Left ventricle myocardium inferior (tissue), 1 donor: ENCODE measurements around the gene FARP2. TPM values are rescaled to one million over a fixed set of nuclear protein-coding genes. Genes with fewer than 3 reads are reported as not detected.
"Not testable (repeated sequence)": the region's sequence is repeated elsewhere in the genome, so short reads cannot be mapped to it uniquely, and the experiment has no call there.

Source experiments
- DNase-seq: peaks from one replicate; pipeline ENCODE4 v3.0.0-alpha.2; 2020
- H3K27ac ChIP-seq: fragments of 200-600 bp; replicated peaks from 2 replicates; pipeline ENCODE4 v1.8.0; 2021
- H3K27me3 ChIP-seq: fragments of 200-600 bp; 2 replicates; pipeline ENCODE4 v1.8.0; 2021; ENCODE audit warnings: low read depth
- H3K36me3 ChIP-seq: fragments of 200-600 bp; 2 replicates; pipeline ENCODE4 v1.8.0; 2021
- H3K4me1 ChIP-seq: fragments of 200-600 bp; 2 replicates; pipeline ENCODE4 v1.8.0; 2021
- H3K4me3 ChIP-seq: fragments of 200-600 bp; 2 replicates; pipeline ENCODE4 v1.8.0; 2021; ENCODE audit warnings: mild to moderate bottlenecking, moderate library complexity
- H3K9me3 ChIP-seq: fragments of 200-600 bp; replicated peaks from 2 replicates; pipeline ENCODE4 v1.8.0; 2021
- CTCF ChIP-seq: fragments of 200-600 bp; IDR thresholded peaks from 2 replicates; pipeline ENCODE4 v1.8.0; 2021; ENCODE audit warnings: antibody characterized with exemption, mild to moderate bottlenecking, borderline replicate concordance
- intact Hi-C: fragments of 100-400 bp; cut with micrococcal nuclease; formaldehyde crosslinking; loops from one replicate; pipeline ENCODE4 v1.11.0; 2022
- total RNA-seq: library from RNA; stranded (reverse); fragmentation: NEBNext Ultra II Directional; extraction: Animal tissue kit (Norgen Biotek cat#: 25700); gene quantifications from one replicate; pipeline ENCODE4 v1.2.1, GENCODE V29; 2021
- donor health status: DM: no; HTN: yes; CAD: no; lungs with severe emphysema.

FARP2 gene
- total RNA-seq, 1 donor from 2014 or later: 16.5 TPM

DNA sequence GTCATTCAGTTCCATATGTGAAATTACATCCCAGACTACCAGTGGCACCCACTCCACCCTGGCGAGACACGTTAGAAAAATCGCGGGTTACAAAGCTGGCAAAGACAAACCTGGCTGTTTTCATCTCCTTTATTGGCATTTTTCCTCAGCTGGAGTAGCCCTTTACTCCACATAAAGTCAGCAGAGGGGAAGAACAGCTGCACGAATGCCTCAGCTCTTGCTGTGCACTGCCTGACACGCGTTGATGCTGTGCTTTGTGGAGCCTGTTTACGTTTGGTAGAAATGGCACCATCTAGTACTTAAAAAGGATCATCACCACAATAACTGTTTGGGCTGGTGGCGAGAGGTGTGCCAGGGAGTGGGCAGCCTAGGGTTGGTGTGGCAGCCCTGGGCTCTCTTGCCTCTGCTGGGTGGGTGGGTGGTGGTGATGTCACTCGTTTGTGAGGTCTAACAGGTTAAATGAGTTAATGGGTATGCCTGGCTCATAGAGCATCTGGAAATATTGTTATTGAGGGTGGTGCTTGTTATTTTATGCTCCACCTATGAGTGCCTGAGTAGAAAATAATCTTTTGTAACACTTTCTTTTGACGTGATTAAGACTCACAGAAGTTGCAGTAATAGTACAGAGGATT lies 16.4 kb downstream of the FARP2 start:
- TF ChIP-seq CTCF: no peak
- peaks cover 30% of the 10 kb centered on the region for H3K36me3 ChIP-seq
- no peak overlapping the region for H3K27ac ChIP-seq
- H3K9me3 ChIP-seq: no peaks in the 10 kb centered on the region
- H3K4me1 ChIP-seq: peaks cover 7% of the 10 kb centered on the region
- no peaks in the 10 kb centered on the region for H3K27me3 ChIP-seq
- intact Hi-C loops: no loop called here
- H3K4me3 ChIP-seq: no peak overlapping the region
- DNase-seq: no peak

DNA sequence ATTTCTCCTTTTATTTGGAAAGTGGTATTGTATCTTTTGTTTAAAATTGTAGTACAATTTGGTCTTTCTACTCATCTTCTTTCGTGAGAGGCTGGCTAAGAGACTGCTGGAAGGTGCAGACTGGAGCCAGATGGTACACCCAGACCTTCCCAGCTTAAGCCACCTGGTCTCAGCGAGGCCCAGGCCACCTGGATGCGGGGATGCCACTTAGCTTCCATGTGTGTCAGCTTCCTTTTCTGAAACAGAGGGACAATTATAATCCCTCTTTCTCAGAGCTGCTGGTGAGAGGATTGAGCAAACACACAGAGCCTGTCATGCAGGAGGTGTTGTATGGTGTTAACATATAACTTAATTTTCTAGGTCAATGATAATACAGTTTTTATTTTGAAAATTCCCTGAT lies 17.4 kb downstream of the FARP2 start:
- intact Hi-C loops: no loop called here

DNA sequence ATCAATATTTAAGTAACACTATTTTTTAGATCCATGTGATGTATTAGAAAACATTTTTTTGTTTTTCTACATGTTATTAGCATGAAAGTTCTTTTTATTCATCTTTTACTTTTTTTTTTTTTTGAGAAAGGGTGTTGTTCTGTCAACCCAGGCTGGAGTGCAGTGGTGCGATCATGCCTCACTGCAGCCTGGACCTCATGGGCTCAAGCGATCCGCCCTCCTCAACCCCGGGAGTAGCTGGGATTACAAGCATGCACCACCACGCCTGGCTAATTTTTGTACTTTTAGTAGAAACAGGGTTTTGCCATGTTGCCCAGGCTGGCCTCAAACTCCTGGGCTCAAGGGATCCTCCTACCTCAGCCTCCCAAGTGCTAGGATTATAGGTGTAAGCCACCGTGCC lies 17.8 kb downstream of the FARP2 start:
- H3K36me3 ChIP-seq: peaks cover 30% of the 10 kb centered on the region

More for the DNA sequence above, 17.4 kb downstream of the FARP2 start:
- no peak overlapping the region for H3K4me3 ChIP-seq
- H3K4me1 ChIP-seq: peaks cover 10% of the 10 kb centered on the region
- H3K36me3 ChIP-seq: peaks cover 30% of the 10 kb centered on the region
- DNase-seq: no peak
- TF ChIP-seq CTCF: no peak
- H3K27me3 ChIP-seq: no peaks in the 10 kb centered on the region
- H3K9me3 ChIP-seq: no peaks in the 10 kb centered on the region
- H3K27ac ChIP-seq: no peak overlapping the region

GRCh38 chr2:241375300-241375699 lies 19.2 kb downstream of the FARP2 start:
- H3K27ac ChIP-seq: no peak overlapping the region
- DNase-seq: no peak
- no peaks in the 10 kb centered on the region for H3K9me3 ChIP-seq

More for the DNA sequence above, 17.8 kb downstream of the FARP2 start:
- H3K4me3 ChIP-seq, DNase-seq, H3K9me3 ChIP-seq, H3K27ac ChIP-seq, H3K27me3 ChIP-seq, intact Hi-C loops: not testable (repeated sequence)
- peaks cover 14% of the 10 kb centered on the region for H3K4me1 ChIP-seq

DNA sequence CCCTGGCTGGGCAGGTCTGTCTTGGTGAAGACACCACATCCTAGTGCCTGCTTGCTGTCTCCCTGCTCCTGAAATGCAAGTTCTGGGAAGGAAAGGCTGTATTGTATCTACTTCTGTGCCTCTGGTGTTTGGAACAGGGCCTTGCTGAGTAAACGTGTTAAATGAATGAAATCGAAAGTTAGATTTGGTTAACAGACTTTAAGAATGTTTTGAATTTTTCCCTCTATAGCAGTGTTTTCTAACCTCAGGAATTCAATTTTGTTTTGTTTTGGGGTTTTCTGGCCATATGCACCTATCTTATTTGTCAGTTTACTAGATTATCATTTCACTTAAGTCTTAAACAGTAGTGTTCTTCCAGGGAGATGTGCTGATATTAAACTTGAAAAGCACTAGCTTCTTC lies 20.7 kb downstream of the FARP2 start:
- H3K36me3 ChIP-seq: peaks cover 30% of the 10 kb centered on the region
- DNase-seq: no peak
- no peak for TF ChIP-seq CTCF
- no peak overlapping the region for H3K4me3 ChIP-seq
- no peaks in the 10 kb centered on the region for H3K9me3 ChIP-seq
- H3K27ac ChIP-seq: no peak overlapping the region
- peaks cover 43% of the 10 kb centered on the region for H3K4me1 ChIP-seq
- H3K27me3 ChIP-seq: no peaks in the 10 kb centered on the region
- intact Hi-C loops: no loop called here

More at GRCh38 chr2:241375300-241375699, 19.2 kb downstream of the FARP2 start:
- no peak for TF ChIP-seq CTCF
- Histone ChIP-seq H3K36me3 (peaks cover 30% of the 10 kb centered on the region), H3K4me3 (no peak overlapping the region), H3K27me3 (no peaks in the 10 kb centered on the region), H3K4me1 (peaks cover 28% of the 10 kb centered on the region)
- intact Hi-C loops: no loop called here

DNA sequence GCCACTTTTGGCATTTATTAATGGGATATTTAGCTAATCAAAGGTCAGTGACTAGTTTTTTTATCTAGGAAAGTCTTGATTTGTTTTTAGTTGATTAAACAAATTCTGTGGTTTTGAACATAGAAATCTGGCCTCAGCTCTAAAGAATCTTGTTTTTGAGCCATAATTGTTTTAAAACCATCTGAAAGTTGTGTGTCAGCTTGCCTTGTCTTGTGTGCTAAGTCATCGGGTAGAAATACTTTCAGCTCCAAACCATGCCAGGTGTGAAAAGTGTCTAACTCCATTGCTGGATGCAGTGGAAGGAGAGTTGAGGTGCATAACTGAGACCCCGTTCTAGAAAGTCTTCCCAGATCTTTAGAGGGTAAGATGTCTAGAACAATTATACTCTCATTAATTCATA lies 22.7 kb downstream of the FARP2 start:
- Histone ChIP-seq H3K4me3 (no peak overlapping the region), H3K9me3 (no peaks in the 10 kb centered on the region), H3K27me3 (no peaks in the 10 kb centered on the region), H3K27ac (peak overlapping the region; percentile 25), H3K4me1 (peaks cover 45% of the 10 kb centered on the region), H3K36me3 (peaks cover 25% of the 10 kb centered on the region)
- no peak for TF ChIP-seq CTCF
- no peak for DNase-seq
- intact Hi-C loops: no loop called here
